Fibroblast of skin of left quadriceps (primary cell): ENCODE results near the gene PRRT2.
"Not testable (repeated sequence)": the region's sequence is repeated elsewhere in the genome, so short reads cannot be mapped to it uniquely, and the experiment has no call there.

Source experiments
- DNase-seq, 2 experiments: peaks; one replicate each; pipeline ENCODE4 v3.0.0-alpha.2; 2013; ENCODE audit warnings: low read depth in 2 of 2

The PRRT2 gene

DNA sequence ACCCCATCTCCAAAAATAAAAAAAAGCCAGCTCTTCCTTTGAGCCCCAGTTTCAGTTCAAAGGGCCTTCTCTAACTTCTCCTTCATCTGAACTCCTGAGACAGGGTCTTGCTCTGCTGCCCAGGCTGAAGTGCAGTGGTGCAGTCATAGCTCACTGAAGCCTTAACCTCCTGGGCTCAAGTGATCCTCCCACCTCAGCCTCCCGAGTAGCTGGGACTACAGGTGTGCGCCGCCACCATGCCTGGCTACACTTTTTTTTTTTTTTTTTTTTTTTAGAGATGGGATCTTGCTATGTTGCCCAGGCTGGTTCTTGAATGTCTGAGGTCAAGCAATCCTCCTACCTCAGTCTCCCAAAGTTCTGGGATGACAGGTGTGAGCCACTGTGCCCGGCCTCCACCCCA lies 21.2 kb downstream of the PRRT2 start:
- DNase-seq, result not testable (repeated sequence)

DNA sequence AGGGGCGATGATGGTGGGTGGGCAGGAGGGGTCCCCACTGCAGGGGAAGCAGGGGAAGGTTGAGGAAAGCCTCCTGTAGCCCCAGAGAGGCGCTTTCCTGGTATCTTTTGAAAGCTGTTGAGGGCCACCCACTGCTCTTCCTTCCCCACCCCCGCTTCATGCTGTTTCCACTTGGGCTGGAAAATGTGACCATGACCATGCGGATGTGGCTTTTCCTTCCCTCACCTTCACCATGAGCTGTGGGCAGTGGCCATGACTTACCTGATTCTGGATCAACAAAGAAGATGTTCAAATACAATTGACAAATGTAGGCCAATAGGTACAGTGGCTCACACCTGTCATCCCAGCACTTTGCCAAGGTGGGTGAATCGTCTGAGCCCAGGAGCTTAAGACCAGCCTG lies 22.1 kb downstream of the PRRT2 start:
- no peak for DNase-seq

DNA sequence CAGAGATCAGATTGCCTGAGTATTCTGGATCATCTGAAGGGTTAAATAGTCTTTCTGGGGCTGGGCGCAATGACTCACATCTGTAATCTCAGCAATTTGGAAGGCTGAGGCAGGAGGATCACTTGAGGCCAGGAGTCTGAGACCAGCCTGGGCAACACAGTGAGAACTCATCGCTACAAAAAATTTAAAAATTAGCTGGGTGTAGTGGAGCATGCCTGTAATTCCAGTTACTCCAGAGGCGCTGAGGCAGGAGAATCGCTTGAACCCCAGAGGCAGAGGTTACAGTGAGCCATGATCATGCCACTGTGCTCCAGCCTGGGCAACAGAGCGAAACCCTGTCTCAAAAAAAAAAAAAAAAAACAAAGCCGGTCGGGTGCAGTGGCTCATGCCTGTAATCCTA lies 23.9 kb downstream of the PRRT2 start:
- DNase-seq, result no peak

DNA sequence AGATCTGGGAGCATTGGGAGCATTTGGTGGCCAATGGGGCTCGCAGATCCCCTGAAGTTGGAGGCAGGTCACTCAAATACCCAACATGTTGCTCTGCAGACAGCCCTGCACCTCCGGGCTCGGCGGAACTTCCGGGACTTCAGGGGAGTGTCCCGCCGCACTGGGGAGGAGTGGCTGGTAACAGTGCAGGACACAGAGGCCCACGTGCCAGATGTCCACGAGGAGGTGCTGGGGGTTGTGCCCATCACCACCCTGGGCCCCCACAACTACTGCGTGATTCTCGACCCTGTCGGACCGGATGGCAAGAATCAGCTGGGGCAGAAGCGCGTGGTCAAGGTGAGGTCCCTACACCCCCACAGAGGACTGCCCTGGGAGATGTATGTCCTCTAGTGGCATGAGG lies 24.6 kb downstream of the PRRT2 start:
- DNase-seq, result no peak

DNA sequence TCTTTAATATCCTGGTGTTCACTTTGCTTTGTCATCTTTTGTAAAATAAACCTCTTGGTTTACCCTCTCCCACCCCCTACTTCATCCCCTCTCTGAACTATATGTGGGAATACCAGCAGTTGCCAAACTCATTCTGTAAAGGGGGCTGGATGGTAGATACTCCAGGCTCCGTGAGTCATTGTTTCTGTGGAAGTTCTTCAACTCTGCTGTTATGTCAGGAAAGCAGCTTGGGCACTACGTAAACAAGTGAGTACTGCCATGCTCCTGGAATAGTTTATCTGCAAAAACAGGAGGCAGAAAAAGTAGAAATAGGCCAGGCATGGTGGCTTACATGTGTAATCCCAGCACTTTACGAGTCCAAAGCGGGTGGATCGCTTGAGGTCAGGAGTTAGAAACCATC lies 25.8 kb downstream of the PRRT2 start:
- no peak for DNase-seq

DNA sequence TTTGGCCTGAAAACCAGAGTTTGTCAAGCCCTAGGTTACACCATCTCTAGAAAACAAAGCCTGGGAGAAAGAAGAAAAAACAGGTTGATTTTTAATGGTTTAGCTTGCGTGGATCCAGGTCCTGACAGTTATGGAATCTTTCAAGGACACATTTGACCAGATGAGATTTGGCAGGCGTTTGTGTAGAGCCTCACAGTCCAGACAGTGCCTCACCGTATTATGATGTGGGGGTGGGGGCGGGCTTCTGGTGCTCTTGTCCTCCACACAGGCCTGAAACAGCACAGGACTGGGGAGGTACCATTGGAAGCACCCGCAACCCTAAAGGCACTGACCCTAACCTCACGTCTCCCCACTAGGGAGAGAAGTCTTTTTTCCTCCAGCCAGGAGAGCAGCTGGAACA lies 27.8 kb downstream of the PRRT2 start:
- DNase-seq, result no peak

DNA sequence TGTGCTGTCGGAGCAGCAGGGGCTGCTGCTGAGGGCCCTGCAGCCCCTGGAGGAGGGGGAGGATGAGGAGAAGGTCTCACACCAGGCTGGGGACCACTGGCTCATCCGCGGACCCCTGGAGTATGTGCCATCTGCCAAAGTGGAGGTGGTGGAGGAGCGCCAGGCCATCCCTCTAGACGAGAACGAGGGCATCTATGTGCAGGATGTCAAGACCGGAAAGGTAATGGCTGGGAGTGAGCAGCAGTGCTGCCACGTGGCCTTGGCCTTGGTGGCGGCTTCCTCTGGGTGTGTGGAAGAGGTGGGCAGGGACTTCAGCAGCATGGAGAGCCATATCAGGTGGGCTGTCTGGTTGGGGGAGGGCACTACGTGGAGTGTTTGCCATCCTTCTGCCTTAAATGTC lies 28.2 kb downstream of the PRRT2 start:
- no peak for DNase-seq

DNA sequence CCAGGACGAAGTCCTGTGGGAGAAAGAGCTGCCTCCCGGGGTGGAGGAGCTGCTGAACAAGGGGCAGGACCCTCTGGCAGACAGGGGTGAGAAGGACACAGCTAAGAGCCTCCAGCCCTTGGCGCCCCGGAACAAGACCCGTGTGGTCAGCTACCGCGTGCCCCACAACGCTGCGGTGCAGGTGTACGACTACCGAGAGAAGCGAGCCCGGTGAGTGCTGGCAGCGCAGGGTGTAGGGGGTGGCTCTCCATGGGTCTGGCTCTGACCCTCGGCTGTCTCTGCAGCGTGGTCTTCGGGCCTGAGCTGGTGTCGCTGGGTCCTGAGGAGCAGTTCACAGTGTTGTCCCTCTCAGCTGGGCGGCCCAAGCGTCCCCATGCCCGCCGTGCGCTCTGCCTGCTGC lies 29.6 kb downstream of the PRRT2 start:
- no peak for DNase-seq

DNA sequence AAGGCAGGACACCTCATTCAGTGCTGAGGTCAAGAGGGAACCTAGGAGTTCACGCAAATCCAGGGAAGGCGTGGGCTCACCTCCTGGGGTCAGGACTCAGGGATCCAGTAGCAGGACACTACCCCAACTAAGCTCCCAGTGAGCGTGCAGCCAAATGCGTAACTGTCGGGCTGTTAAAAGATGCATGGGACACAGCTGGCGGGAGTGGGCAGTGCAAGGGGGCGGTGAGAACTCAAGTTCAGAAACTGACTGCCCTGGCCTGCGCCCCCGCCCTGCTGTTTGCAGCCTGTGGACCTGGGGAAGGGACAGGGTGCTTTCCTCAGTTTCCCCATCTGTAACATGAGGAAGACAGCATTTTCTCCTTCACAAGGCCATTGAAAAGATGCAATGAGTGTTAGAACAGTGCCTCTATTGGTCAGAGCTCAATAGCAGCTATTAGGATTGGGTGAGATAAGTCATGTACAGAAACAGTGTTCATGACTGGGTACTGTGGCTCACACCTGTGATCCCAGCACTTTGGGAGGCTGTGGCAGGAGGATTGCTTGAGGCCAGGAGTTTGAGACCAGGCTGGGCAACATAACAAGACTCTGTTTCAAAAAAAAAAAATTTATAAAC lies 30.8 kb downstream of the PRRT2 start:
- DNase-seq, result no peak

DNA sequence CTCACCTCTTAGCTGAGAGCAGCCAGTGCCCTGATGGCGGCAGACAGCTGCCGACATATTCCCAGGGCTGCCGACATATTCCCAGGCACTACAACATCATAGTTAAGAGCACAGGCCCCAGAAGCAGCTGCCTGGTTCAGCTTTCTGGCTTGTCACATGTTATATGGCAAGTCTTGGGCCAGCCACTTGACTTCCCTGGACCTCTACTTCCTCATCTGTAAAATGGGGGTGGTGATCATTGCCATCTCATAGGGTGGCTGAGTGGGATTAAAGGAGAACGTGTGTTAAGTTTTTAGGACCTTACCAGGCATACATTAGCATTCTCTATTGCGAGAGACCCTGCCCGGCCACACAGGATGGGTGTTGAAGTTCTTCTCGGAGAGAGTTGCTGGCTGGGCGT lies 31.9 kb downstream of the PRRT2 start:
- DNase-seq, result no peak

DNA sequence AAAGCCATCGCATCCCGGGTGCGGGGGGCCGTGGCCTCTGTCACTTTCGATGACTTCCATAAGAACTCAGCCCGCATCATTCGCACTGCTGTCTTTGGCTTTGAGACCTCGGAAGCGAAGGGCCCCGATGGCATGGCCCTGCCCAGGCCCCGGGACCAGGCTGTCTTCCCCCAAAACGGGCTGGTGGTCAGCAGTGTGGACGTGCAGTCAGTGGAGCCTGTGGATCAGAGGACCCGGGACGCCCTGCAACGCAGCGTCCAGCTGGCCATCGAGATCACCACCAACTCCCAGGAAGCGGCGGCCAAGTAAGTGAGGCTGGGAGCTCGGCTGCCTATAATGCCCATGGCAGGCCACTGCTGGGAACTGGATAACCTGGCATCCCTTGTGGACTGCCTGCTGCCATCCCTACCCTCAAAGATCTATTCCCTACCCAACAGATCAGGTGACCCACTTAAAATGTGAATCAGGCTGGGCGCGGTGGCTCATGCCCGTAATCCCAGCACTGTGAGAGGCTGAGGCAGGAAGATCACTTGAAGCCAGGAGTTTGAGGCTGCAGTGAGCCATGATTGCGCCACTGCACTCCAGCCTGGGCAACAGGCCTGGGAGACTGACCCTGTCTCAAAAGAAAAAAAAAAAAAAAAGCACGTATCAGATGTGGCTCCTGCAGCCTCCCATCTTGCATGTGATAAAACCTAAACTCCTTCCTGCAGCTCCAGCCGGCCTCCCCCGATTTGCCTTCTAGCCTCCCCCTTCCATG lies 32.8 kb downstream of the PRRT2 start:
- no peak for DNase-seq

DNA sequence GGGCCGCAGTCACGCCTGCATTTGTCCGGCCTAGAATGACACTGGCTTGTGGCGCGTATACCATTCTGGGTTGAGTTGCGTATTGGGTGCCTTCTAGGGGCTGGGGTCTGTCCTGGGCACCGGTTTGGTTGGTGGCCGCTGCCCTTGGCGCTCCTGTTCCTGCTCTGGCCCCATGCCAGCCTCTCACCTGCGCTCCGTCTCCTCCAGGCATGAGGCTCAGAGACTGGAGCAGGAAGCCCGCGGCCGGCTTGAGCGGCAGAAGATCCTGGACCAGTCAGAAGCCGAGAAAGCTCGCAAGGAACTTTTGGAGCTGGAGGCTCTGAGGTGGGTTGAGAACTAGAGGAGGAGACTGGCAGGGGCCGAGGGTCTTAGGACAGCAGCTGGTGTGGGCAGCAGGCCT lies 33.7 kb downstream of the PRRT2 start:
- no peak for DNase-seq

DNA sequence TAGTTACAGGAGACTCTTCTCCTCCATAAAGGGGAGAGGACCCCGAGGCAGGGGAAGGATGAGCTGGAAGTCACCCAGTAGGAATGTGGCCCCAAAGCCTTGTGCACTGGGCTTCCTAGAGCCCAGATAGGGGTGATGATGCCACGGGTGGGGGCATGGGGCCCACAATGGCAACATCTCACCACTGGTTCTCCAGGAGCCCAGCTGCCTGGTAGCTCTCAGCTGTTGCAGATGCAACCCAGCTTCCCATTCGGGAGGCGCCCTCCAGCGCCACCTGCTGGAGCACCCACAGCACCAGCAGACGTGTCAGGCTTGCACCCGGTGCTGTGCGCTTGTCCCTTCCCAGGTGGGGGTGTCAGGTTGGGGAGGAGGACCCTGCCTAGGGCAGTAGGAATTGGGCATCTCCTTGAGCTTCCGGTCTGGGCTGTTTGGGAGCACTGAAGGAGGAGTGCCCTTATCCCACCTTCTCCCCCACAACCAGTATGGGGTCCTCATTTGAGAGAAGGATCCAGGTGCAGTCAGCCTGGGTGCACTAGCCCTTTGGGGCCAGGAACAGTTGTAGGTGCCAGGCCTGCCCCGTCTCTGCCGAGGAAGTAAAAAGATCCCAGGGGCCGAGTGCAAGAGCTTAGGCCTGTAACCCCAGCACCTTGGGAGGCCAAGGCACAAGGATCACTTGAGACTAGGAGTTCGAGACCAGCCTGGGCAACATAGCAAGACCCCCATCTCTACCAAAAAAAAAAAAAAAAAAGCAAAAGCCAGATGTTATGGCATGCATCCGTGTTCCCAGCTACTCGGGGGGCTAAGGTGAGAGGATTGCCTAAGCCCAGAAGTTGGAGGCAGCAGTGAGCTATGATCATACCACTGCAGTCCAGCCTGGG lies 36.7 kb downstream of the PRRT2 start:
- peak in 1 of 2 experiments; percentile 23 for DNase-seq

DNA sequence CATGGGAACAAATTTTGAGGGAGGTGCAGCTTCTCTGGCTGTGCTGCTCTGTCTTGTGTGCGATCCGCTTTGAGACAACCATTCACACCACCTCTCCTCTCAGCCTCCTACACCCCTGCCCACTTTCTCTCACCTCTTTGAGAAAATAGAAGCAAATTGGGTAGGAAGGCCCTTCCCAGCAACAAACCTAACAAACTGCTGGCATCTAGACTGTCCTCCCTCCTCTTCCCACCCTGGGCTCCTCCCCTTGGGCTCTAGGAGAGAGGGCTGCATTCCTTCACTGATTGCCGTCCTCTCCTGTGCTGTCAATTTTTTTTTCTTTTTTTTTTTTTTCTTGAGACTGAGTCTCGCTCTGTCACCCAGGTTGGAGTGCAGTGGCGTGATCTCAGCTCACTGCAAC lies 37.5 kb downstream of the PRRT2 start:
- no peak for DNase-seq

DNA sequence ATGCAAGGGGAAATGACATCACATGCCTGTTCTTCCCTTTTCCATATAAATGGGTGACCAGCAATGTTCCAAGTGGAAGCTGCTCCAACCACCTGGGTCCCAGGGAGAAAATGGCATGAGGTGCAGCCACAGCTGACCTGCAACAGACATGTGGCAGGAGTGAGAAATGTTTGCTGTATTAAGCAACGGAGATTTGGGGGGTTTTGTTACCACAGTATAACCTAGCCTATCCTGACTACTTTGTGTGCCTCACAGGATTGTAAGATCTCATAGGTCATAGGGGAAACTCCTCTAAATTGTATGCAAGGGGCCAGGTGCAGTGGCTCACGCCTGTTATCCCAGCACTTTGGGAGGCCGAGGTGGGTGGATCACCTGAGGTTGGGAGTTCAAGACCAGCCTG lies 39.0 kb downstream of the PRRT2 start:
- no peak for DNase-seq

DNA sequence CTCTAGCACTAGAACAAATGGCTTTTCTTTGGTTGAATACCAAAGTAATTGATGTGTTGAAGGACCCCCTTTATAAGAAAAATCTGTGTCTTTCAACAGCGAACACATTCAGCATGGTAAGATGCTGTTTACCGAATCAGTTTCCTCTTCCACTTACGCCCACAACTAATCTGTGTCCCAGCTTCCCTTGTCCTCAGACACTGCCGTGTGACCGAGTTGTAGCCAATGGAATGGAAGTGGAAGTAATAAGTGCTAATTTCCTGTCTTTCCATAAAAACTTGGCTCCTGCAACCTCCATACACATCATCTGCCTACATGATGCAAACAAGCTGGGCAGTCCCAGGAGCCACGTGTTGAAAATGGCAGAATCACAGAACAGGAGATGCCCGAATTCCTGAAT lies 40.7 kb downstream of the PRRT2 start:
- peak; percentile 39 to 50 for DNase-seq

DNA sequence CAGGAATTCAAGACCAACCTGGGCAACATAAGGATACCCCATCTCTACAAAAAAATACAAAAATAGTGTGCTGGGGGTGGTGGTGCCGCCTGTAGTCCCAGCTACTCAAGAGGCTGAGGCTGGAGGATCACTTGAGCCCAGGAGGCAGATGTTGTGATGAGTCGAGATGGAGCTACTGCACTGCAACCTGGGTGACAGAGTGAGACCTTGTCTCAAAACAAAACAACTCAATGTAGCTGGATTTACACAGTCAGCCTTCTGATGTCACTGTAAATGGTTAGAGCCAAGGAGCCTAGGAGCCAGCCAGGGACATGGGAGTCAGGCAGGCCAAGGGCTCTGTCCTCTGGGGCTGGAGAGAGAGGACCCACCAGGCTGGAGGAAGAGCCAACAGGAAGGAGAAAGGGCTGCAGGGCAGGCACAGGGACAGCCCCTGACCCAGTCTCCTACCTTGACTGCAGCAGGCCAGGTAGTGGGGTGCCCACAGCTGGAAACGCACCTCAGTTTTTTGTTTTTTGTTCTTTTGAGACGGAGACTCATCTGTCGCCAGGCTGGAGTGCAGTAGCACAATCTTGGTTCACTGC lies 42.6 kb downstream of the PRRT2 start:
- DNase-seq, result no peak

DNA sequence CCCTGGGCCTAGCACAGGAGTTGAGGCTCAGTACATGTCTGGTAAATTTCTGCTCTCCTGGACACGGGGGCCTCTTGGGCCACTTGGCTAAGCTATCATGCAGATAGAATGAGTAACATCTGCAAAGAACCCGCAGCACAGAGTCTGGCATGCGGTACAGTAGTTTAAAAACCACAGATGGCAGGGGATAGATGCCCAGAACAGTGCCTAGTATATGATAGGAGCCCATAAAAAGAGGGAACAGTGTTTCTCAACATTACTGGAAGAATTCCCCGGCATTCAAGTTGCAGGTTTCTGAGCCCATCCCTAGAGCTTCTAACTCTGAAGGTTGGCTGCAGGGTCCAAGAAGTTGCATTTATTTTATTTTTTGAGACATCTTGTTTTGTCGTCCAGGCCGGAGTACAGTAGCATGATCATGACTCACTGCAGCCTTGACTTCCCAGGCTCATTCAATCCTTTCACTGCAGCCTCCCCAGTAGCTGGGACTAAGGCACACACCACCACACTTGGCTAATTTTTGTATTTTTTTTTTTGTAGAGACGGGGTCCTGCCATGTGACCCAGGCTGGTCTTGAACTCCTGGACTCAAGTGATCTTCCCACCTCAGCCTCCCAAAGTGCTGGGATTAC lies 45.3 kb downstream of the PRRT2 start:
- DNase-seq, result peak in 1 of 2 experiments; percentile 29

DNA sequence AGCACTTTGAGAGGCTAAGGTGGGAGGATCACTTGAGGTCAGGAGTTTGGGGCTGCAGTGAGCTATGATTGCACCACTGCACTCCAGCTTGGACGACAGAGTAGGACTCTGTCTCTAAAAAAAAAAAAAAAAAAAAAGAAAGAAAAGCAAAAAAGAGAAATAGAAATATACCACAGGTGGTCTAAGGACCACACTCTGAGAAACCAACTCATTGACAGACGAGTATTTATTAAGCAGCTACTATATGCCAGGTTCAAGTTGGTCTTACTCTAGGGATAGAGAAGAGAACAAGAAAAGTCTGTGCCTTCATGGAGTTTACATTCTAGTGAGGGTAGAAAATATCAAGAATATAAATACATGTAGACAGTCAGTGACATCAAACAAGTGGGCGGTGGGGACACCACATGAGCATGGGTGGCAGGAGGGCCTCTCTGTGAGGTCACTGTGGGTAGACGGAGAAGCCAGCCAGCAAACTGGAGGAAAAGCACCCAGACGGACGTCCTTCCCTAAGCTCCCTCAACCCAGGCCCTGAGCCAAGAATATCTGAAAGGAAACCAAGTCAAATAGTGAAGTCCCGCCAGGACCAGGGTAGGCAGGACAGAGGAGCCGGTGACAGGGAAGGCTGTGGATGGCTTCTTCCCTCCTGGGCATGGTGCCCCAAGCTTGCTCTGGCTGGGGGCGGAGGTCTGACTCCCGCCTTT lies 46.3 kb downstream of the PRRT2 start:
- DNase-seq, result no peak

DNA sequence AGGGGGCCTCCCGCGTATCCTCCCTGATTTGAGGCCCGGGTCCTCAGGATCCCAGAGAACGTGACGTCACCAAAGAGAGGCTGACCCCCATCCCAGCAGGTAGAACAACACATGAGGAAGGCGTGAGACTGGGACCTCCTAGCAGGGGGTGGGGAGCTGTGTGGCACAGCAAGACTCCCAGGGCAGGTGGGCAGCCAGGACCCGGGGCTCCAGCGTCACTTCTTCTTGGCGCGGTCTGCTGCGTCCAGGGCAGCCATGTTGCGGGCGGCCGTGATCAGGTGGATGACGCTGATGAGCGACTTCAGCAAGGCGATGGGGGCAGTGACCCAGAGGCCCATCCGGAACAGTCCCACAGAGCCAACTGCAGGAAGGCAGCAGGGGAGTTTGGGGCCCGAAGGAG lies 47.0 kb downstream of the PRRT2 start:
- DNase-seq, result no peak

DNA sequence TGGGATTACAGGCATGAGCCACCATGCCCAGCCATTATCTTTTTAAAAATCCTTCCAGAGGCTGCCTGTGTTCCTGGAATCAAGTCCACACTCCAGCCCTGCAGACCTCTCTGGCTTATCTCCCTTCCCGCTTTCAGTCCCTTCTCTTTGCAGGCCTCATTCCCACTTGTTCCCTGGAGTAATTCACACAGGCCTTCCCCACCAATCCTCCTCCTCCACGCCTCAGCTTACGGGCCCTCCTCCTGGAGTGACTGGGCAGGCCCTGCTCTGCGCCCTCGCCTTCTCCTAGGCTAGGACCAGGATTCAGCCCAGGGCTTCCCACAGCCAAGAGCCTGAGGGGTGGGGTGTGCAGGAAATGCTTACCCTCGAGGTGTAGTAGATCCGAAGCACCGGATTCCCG lies 48.2 kb downstream of the PRRT2 start:
- no peak for DNase-seq
